Measurements from ENCODE around the gene RBMY1F.
"Not testable (repeated sequence)": the region's sequence is repeated elsewhere in the genome, so short reads cannot be mapped to it uniquely, and the experiment has no call there.

The RBMY1F gene

GRCh38 chrY:22182823-22183222 lies at the start of gene RBMY1F:
TSS of gene RBMY1F (minus strand) at chrY:22182923. CDS start at chrY:22180969, 1,954 bp downstream.
- not testable (repeated sequence) for DNase-seq (ENCODE audit: extremely low read depth in 1 of 2, low read depth in 1 of 2)

GRCh38 chrY:22151144-22151543 lies 31.6 kb downstream of the RBMY1F start:
- not testable (repeated sequence) for DNase-seq (ENCODE audit: extremely low read depth in 1 of 2, low read depth in 1 of 2)

GRCh38 chrY:22141011-22141695 lies 41.6 kb downstream of the RBMY1F start:
- not testable (repeated sequence) for DNase-seq (ENCODE audit: extremely low read depth in 1 of 2, low read depth in 1 of 2)

- DNase-seq (ENCODE audit: extremely low read depth in 1 of 2, low read depth in 1 of 2) = not testable (repeated sequence)
Observed at GRCh38 chrY:22134719-22135118, 48.0 kb downstream of the RBMY1F start.

- DNase-seq (ENCODE audit: extremely low read depth in 1 of 2, low read depth in 1 of 2) = not testable (repeated sequence)
Observed at GRCh38 chrY:22130494-22130893, 52.2 kb downstream of the RBMY1F start.
